Right kidney (tissue), 1 donor: ENCODE data around the gene USP7.

ENCODE experiments used
- DNase-seq: peaks from one replicate; pipeline ENCODE4 v3.0.0-alpha.2; 2016

USP7 gene

DNA sequence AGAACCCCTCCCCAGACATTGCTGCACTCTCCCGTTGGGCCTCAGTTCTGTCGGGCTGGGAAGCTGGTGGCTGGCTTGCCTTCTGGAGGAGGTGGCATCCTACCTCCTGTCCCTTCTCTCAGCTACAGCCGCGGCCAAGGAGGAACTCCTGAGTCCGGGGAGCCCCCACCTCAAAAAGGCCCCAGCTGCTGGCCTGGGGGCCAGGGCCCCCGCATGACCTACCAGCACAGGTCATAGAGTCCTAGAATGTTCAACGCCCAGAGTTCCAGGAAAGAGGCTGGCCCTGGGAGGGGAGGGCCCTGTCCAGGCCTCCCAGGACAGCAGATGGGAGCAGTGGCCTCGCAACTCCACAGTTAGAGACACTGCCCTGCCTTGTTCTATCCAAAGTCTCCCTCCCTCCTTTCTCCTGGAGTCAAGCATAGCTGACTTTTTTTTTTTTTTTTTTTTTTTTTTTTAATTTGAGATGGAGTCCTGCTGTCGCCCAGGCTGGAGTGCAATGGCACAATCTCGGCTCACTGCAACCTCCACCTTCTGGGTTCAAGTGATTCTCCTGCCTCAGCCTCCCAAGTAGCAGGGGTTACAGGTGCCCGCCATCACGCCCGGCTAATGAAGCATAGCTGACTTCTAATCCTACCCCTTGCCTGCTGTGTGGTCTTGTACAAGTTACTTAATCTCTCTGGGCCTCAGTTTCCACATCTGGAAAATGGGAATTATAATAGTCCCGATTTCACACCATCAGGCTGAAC is 102.0 kb downstream of the USP7 start:
- no peak for DNase-seq

DNA sequence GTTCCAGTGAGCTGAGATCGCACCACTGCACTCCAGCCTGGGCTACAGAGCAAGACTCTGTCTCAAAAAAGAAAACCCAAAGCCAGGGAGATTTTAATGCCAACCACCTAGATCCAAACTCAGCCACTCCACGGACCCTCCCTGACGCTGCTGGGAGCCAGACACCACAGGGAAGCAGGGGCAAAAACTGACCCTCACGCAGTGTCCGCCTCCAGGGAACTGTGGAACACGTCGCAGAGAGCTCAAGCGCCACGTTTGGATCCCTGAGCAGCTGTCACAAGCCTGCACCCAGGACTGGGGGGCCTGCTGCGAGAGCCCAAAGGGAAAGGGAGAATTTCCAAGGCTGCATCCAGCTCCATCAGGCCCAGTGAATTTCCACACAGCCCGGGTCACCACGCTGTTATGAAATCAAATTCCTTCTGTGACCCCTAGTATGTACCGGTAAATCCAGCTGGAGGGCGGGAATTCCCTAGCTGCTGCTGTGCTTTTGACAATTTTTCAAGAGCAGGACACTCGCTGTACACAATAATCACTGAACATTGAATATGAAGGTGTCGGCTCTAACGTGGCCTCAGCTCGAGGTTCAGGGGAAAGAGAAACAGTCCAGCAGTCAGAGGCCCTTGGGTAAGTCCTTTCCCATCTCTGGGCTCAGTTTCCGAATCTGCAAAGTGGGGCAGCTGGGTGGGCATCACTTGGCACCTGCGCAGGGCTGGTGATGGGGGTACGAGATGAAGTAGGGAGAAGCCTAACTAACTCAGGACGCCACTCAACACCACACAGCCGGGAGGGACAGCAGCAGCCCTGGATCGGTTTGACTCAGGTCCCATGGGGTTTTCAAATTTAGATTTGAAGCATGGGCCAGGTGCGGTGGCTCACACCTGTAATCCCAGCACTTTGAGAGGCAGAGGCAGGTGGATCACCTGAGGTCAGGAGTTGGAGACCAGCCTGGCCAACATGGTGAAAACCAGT is 103.5 kb downstream of the USP7 start:
- DNase-seq, result no peak

DNA sequence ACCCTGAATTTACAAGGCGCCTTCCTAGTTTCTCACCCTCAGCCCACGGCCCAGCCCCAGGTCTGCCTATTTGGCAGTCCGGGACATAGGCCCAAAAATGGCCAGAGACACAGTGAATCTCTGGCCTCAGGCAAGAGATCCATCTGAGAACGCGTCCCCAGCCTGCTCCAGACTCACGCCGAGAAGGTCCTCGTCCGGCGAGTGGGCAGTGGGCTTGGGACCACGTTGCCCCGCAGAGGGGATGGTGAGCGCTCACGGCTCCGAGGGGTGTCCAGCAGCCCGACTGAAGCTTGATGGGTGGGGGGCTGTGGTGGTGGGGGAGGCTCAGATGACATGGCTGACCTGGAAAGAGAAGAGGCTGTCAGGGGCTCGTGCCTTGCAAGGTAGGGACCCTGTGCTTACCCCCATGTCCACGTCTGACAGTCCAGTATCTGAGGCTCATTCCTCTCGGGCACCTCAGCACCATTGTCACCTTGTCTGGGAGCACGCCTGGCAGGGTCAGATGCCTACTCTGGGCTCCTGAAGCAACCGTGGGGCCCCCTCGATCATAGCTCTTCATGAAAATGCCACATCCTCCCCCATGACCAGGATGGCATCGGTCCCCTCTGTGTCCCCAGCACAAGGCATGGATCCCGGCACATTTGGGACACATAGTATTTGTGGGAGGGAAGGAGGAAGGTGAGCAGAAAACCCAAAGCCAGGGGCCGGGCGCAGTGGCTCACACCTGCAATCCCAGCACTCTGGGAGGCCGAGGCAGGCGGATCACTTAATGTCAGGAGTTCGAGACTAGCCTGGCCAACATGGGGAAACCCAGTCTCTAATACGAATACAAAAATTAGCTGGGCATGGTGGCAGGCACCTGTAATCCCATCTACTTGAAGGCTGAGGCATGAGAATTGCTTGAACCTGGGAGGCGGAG is 104.5 kb downstream of the USP7 start:
- no peak for DNase-seq

DNA sequence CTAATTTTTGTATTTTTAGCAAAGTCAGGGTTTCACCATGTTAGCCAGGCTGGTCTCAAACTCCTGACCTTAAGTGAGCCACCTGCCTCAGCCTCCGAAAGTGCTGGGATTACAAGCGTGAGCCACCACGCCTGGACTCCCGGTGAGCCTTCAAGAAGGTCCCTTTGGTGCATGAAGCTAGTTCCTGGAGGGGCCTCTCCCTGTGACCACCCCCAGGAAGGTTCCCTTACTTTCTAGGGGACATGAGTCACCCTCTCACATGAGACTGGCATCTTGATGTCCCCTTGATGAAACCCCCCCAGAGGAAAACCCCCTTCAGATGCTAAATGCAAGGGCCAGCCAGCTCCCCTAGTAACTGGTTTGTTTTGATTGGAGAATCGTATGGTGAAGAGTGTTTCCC is 107.7 kb downstream of the USP7 start:
- DNase-seq, result no peak

DNA sequence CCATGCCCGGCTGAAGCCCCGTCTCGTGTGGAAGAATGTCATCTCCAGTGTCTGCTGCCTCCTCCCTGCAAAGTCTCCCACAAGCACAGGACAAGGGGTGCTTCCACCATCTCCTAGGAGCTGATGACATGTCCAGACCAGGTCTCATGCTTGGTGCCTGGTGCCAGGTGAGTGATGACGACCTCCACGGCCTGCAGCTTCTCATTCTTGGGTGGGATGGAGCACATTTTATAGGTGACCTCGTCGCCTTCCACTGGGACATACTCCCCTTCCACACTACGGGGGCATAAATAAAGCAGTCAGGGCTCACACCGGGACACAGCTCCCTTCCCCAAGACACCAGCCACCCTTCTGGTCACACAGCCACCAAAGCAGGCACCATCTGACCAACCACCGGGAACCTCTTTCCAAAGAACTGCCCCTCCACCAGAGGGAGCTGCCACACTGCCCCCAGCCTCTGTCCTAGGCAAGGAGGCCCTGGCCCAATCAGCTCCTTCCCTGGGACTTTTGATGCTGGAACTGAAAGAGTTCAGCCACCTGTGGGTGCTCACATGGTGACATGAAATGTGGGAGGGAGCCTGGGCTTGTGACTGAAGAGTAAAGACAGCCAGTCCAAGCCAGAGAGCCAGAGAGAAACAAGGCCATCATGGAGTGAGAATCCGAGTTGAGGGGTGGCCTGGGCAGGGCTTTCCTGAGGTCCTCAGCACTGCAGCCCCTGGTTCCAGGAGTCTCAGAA is 108.5 kb downstream of the USP7 start:
- DNase-seq, result no peak

DNA sequence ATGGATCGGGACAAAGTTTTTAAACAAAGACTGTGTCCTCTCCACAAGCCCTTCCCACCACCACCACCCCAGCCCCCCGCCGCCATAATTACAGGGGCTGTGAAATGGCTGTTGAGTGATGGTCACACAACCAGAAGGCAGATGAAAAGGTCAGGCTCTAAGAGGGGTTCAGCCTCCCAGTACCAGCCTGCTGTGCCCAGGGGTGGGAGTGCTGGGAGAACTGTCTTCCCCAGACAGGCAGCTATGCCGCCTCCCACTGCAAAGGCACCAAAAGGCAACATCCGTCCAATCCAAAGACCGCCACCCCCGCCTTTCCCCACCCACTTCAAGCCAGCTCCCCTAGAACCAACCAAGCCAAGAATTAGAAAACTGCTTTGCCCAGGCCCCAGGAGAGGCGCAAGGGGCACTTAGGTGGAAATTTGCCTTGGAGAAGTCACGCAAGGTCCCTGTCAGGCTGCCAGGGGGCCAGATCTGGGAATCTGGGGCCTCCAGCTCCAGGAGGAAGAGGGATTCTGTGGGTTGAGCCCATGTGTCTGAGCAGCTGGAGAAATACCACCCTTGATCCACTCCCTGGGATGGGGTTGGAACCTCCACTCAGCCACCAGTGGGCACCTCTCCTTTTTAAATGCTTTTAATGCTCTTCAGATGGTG is 109.3 kb downstream of the USP7 start:
- DNase-seq, result no peak

DNA sequence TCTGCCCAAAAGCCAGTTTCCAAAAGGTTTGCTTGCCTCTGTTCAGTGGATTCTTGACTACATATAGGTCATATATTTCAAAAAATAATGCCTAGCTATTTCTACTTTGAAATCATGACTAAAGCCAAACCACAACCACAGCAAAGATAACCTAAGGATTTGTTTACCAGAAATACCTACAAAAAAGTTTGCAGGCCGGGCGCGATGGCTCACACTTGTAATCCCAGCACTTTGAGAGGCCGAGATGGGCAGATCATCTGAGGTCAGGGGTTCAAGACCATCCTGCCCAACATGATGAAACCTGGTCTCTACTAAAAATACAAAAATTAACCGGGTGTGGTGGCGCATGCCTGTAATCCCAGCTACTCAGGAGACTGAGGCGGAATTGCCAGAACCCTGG is 110.1 kb downstream of the USP7 start:
- no peak for DNase-seq

DNA sequence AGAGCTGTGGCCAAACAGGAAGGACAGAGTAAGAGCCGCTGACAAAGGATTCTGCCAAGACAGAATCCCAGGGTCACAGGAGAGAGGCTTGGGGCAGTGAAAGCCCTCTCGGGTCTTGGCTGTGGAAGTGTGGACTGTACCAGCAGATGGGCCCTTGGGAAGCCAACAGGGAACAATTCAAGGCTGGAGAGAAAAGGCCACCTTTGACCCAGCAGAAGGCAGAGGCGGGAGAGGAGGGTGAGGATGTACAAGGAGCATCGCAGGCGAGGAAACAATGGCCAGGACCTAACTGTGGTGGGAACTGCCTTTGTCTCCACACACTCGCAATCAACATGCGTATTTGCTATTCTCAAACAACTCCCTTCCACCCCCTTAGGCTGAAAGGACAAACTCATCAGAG is 110.6 kb downstream of the USP7 start:
- DNase-seq, result no peak

DNA sequence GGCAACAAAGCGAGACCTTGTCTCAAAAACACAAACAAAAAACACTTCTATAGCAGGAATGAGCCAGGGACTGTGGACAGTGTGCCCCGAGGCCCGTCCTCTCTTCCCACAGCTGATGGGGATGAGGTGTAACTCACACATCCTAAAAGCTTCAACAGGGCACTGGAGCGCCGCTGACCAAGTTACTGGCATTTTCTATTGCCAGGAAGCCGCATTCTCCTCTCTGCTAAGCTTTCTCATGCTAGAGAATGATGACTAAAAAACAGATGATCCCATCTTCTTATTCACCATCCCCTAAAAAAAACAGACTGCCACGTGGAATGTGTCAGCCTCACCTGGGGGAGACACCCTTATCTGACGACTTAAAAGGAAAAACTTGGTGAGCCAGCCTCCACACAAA is 111.2 kb downstream of the USP7 start:
- no peak for DNase-seq

DNA sequence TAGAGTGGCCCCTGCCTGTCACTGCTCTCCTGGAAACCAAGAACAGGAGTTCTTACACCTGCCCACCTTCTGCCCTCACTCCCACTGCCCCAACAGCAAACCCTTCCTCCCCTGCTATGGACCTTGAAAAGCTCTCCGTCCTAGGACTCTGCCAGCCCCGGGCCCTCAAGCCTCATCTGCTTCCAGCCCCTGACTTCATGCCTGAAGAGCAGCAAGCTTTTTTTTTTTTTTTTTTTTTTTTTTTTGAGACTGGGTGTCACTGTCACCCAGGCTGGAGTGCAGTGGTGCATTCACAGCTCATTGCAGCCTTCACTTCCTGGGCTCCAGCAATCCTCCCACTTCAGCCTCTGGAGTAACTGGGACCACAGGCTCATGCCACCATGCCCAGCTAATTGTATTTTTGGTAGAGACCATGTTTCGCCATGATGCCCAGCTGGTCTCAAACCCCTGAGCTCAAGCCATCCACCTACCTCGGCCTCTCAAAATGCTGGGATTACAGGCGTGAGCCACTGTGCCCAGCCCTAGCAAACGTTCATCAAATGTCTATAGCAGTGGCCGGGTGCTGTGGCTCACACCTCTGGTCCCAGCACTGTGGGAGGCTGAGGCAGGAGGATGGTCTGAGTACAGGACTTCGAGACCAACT is 111.8 kb downstream of the USP7 start:
- no peak for DNase-seq

DNA sequence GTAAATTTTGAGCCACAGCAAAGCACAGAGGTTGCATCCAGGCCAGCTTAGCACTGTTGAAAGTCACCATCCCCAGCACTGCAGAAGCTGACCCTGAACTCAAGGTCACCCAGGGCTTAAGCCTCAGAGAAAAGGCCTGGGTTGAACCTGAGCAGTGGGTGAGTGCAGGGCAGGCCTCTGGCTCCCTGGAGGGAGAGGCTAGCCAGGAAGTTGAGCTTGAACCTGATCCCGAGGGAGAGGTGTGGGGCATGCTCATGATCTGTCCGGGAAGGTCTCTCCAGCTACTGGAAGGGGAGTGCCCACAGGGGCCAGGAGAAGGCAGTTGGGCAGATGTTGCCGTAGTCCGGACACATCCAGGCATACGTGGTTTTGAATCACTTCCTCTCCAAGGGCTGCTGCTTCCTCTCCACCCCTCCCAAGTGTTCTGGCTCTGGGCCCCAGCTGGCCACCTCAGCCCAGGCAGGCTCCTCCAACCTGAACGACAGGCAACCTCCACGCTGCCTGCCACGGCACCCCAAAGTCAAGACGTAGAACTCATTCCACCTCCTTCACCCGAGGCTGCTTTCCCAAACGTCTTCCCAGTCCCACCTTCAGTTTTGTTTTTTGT is 113.3 kb downstream of the USP7 start:
- no peak for DNase-seq

DNA sequence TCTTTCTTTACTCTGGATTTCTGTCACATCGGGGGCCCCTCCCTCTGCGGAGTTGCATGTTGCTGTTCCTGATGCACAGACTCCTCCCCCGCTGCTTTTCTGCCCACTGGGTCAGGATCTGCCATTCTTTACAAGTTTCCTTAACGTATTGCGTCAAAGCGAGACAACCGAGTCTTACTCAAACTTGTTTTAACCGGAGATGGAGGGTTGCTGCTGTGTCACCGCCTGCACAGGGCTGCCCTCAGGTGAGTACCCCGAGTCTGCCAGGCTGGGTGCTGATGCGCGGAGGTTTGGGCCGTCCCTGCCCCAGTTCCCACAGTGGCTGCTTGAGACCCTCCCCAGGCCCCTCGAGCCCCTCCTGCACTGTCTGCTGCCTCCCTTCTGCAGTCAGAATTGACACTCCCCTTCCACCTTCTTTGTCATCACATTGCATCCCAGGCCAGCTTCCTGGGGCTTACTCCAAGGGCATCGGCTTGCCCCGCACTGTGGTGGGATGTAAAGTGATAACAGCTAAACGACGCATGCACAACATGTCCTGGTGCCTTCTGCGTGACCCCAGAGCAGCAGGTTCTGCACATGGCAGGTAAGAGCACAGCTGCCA is 114.2 kb downstream of the USP7 start:
- DNase-seq, result no peak

DNA sequence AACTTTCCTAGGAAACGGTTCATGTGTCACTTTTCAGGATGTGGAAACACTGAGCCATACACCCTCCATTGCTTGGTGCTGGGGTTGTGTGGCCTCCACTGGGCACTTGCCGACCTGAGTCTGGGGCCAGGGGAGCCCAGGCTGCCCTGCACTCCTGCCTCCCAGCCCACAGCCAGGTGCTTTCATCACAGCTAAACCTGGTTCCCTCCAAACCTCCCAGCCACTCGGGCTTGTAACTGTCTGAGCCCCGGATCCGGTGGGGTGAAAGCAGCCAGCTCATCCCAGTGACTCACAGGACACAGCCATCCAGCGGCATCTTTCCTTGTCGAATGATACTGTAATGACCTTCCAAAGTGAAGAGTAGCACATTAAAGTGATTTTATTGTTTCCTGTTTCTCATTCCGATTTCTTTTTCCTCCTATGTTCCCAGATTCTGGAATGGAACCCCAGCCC is 114.7 kb downstream of the USP7 start:
- DNase-seq, result no peak

DNA sequence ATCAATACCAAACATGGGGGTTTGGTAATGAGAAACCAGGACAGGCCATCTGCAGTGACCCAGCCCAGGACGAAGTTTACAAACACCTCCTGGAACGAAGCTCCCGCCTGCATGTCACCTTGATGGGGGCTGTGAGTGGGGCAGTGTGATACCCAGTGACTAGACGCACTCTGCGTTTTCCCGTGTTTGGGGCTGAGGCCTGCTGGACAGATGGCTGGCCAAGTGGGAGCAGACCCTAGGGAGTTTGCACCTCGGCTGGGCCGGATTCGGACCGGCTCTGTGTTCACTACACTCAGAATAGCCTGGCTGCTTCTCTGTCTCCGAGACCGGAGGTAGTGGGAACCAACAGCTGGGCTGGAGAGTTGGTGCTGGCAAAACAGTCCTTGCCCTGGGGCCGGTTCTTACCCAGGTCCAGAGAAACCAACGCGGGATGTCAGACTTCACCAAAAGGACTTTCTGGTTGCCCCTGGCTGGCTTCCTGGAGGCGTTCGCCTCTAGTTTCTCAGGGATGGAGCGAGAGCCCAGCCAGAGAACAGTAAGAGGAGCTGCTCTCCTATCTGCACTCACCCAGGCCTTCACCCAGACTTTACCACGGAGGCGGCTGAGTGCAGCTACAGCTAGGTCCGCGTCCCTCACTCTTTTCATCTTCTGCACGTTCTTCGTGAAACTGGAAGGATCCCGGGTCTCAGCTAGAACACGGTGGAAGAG is 115.3 kb downstream of the USP7 start:
- no peak for DNase-seq

DNA sequence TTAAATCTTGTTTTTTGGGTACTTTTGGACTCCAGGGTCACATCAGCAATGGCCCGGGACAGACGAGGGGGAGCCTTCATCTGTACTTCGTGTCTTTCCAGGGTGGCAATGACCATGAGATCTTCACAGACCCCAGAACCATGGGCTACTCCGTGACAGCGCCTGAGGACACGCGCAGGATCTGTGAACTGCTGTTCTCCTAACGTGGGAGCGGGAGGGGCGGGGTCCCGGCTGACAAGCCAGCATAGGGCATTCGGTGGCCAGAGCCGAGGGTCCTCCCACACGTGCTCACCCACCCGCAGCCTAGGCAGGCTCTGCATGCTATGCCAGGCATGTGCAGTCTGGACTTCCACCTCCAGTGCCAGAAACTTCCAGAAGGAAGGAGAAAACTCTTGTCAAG is 116.1 kb downstream of the USP7 start:
- no peak for DNase-seq

DNA sequence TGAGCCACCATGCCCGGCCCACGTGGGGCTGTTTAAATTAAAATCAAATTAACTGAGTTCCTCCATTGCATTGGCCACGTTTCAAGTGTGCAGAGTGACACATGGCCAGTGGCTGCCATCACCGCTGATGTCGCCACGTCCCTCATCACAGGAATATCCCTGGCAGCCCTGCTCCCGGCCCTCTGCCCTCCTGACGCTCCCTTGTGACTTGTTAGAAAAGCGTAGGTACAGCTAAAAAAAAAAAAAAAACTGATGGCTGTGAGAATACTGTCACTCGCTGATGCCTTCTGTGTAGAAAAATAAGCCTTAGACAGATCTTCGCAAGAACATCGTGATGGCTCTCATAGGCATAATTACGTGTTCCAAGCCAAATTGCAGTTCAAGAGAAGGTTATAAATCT is 116.6 kb downstream of the USP7 start:
- DNase-seq, result no peak

DNA sequence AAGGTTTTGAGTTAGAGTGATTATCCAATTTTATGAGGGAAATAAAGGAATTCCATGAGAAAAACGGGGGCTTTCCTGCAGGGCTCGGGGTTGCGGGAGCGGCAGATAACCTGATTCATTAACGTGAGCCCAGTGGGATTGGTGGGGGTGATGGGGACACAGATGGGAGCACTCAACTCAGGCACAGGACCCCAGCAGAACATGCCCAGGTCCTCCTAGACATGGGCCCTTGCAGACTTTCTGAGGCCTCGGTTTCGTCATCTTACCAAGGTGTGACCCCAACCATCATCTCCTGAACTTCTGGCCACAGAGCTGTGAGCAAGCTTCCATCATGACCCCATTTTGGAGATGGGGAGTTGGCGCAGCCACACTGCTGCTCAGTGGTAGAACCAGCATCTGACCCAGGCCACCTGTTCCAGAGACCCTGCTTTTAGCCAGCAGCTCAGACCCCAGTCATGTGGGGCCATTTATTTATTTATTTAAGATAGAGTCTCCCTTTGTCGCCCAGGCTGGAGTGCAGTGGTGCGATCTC is 117.2 kb downstream of the USP7 start:
- no peak for DNase-seq

DNA sequence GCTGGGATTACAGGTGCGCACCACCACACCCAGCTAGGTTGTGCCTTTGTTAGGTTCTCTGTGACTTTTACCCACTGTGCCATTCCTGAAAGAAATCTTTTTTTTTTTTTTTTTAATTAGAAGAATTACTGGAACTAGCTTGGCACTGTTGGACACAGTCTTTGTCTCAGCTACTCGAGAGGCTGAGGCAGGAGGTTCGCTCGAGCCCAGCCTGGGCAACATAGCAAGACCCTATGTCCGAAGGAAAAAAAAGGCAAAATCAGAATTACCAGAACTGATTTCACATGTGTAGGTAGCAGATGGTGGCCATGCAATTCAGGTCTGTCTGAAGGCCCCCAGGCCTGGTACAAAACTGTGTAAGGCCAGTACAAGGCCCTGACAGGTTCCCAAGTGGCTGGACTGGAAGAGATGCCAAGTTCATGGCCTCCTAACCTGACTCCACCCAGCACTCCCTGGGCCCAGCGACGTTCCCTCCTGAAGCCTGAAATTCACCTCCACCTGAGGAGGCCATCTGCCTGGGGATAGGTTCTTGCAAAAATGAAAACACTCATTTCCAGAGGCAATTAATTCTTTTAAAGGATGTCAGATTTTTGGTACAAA is 117.9 kb downstream of the USP7 start:
- no peak for DNase-seq
